Common myeloid progenitor, CD34-positive (primary cell): Measurements from ENCODE around the gene KRT7.

ENCODE experiments used
- CTCF ChIA-PET: fragments of 350-600 bp; sonication (Branson Sonifier 250); formaldehyde crosslinking; loops from one replicate; lab custom pipeline; 2021; ENCODE audit warnings: antibody characterized with exemption; lab: Charles Lee
- POLR2A ChIA-PET: fragments of 350-600 bp; sonication (Branson Sonifier 250); formaldehyde crosslinking; loops from one replicate; lab custom pipeline; 2021; ENCODE audit warnings: antibody characterized with exemption; lab: Charles Lee
- DNase-seq, 3 donors: peaks; one replicate each; pipeline versions ENCODE4 v3.0.0 to v3.0.0-alpha.2; 2013
- H3K27ac ChIP-seq, 2 experiments: 1 replicate in 1 of 2; 2 replicates in 1 of 2; pipeline ENCODE4 v1.7.0; 2013; ENCODE audit warnings: inconsistent platforms in 2 of 2, low read length in 2 of 2, mild to moderate bottlenecking in 2 of 2, low read depth in 1 of 2, moderate library complexity in 1 of 2; ENCODE audit not compliant: severe bottlenecking in 2 of 2, insufficient read depth in 1 of 2, poor library complexity in 1 of 2
- H3K27me3 ChIP-seq, 5 experiments: replicated peaks in 2 of 5; 1 replicate in 3 of 5; 2 replicates in 2 of 5; pipeline versions ENCODE4 v1.6.1 to v1.7.0; 2013; ENCODE audit warnings: low read length in 4 of 5, mild to moderate bottlenecking in 2 of 5, moderate library complexity in 2 of 5, inconsistent platforms in 1 of 5; ENCODE audit not compliant: insufficient read depth in 5 of 5, control insufficient read depth in 4 of 5
- H3K36me3 ChIP-seq, 4 experiments: 1 replicate in 2 of 4; 2 replicates in 2 of 4; pipeline versions ENCODE4 v1.6.1 to v1.7.0; 2013; ENCODE audit warnings: low read length in 3 of 4, control low read depth in 1 of 4, mild to moderate bottlenecking in 1 of 4; ENCODE audit not compliant: control insufficient read depth in 4 of 4, insufficient read depth in 4 of 4
- H3K4me1 ChIP-seq, 4 experiments: 1 replicate in 3 of 4; 2 replicates in 1 of 4; pipeline versions ENCODE4 v1.6.1 to v1.7.1; 2013; ENCODE audit warnings: low read length in 3 of 4, mild to moderate bottlenecking in 3 of 4, control low read depth in 1 of 4, inconsistent platforms in 1 of 4, moderate library complexity in 1 of 4; ENCODE audit not compliant: control insufficient read depth in 4 of 4, insufficient read depth in 4 of 4; ENCODE audit errors: control extremely low read depth in 1 of 4
- H3K4me3 ChIP-seq, 7 experiments: 1 replicate in 4 of 7; 2 replicates in 3 of 7; pipeline versions ENCODE4 v1.5.1 to v1.7.0; 2013; ENCODE audit warnings: mild to moderate bottlenecking in 7 of 7, low read length in 6 of 7, moderate library complexity in 6 of 7, inconsistent platforms in 2 of 7, low read depth in 2 of 7, control low read depth in 1 of 7; ENCODE audit not compliant: insufficient read depth in 4 of 7, control insufficient read depth in 1 of 7; ENCODE audit errors: extremely low read depth in 1 of 7
- H3K9me3 ChIP-seq, 5 experiments: 1 replicate in 4 of 5; 2 replicates in 1 of 5; pipeline versions ENCODE4 v1.6.1 to v1.7.1; 2013; ENCODE audit warnings: low read length in 4 of 5, mild to moderate bottlenecking in 2 of 5, inconsistent platforms in 1 of 5, low read depth in 1 of 5, moderate library complexity in 1 of 5; ENCODE audit not compliant: control insufficient read depth in 4 of 5, insufficient read depth in 2 of 5; ENCODE audit errors: control extremely low read depth in 1 of 5
- WGBS: methylation state at CpG from one replicate; pipeline ENCODE4 v1.1.5; 2013; ENCODE audit not compliant: insufficient coverage; 5-methylcytosine and 5-hydroxymethylcytosine counted together

KRT7 gene

GRCh38 chr12:52278575-52279421, 45.8 kb downstream of the KRT7 start:
- peak overlapping the region in 1 of 7 experiments; percentile 47 for H3K4me3 ChIP-seq
- 11% methylated on average over 21 of the region's 32 CpGs for WGBS
- H3K4me1 ChIP-seq = peaks cover 0 to 7% (median 0%) of the 10 kb centered on the region in 4 experiments
- DNase-seq = peak; percentile 45 to 69 (median 61)
- ChIA-PET POLR2A (no interaction called here), CTCF (interaction anchor here (0.6 to 9.0 kb wide), 40 partner anchors 8 to 722 kb away, joined by 3 to 133 read pairs (median 5); partner anchors contain the start of gene KRT7)
- no peaks in the 10 kb centered on the region for H3K9me3 ChIP-seq
- H3K27me3 ChIP-seq = peaks cover 0 to 20% (median 10%) of the 10 kb centered on the region in 5 experiments
- no peaks in the 10 kb centered on the region for H3K36me3 ChIP-seq
- H3K27ac ChIP-seq = no peak overlapping the region

GRCh38 chr12:52279422-52280318, 46.6 kb downstream of the KRT7 start:
- CTCF ChIA-PET = interaction anchor here (0.6 to 9.0 kb wide), 34 partner anchors 7 to 721 kb away, joined by 3 to 133 read pairs (median 5); partner anchors contain the start of gene KRT7
- peaks cover 0 to 20% (median 10%) of the 10 kb centered on the region in 5 experiments for H3K27me3 ChIP-seq
- DNase-seq = no peak
- 82% methylated on average over 6 of the region's 14 CpGs for WGBS
- no peak overlapping the region for H3K27ac ChIP-seq
- no peak overlapping the region for H3K4me3 ChIP-seq
- H3K4me1 ChIP-seq = peaks cover 0 to 7% (median 0%) of the 10 kb centered on the region in 4 experiments
- H3K9me3 ChIP-seq = no peaks in the 10 kb centered on the region
- POLR2A ChIA-PET = no interaction called here
- no peaks in the 10 kb centered on the region for H3K36me3 ChIP-seq

- no peak for DNase-seq
- no peak overlapping the region for H3K4me3 ChIP-seq
- H3K36me3 ChIP-seq = no peaks in the 10 kb centered on the region
- CTCF ChIA-PET = interaction anchor here (1.0 to 9.0 kb wide), 16 partner anchors 10 to 120 kb away, joined by 3 to 133 read pairs (median 12); no protein-coding TSS in a partner anchor
- H3K4me1 ChIP-seq = peaks cover 0 to 7% (median 0%) of the 10 kb centered on the region in 4 experiments
- WGBS = 100% methylated on average over 2 of the region's 3 CpGs
- POLR2A ChIA-PET = no interaction called here
- no peak overlapping the region for H3K27ac ChIP-seq
- no peaks in the 10 kb centered on the region for H3K9me3 ChIP-seq
- peaks cover 0 to 20% (median 10%) of the 10 kb centered on the region in 5 experiments for H3K27me3 ChIP-seq
Measured at GRCh38 chr12:52280319-52280795, 47.3 kb downstream of the KRT7 start.

- Histone ChIP-seq H3K36me3 (no peaks in the 10 kb centered on the region), H3K9me3 (no peaks in the 10 kb centered on the region), H3K27me3 (peaks cover 0 to 16% (median 10%) of the 10 kb centered on the region in 5 experiments), H3K27ac (no peak overlapping the region), H3K4me3 (no peak overlapping the region), H3K4me1 (peaks cover 0 to 7% (median 0%) of the 10 kb centered on the region in 4 experiments)
- ChIA-PET CTCF (interaction anchor here (1.5 to 9.0 kb wide), 8 partner anchors 13 to 67 kb away, joined by 3 to 133 read pairs (median 30); no protein-coding TSS in a partner anchor), POLR2A (interaction anchor here (0.6 kb wide), 1 partner anchor 1146 kb away, joined by 4 read pairs; no protein-coding TSS in a partner anchor)
- WGBS = 93% methylated on average over 3 of the region's 4 CpGs
- DNase-seq = no peak
Measured at GRCh38 chr12:52280796-52281560, 47.9 kb downstream of the KRT7 start.

GRCh38 chr12:52284562-52285171, 51.6 kb downstream of the KRT7 start:
- Histone ChIP-seq H3K27ac (no peak overlapping the region), H3K4me1 (peaks cover 0 to 14% (median 11%) of the 10 kb centered on the region in 4 experiments), H3K9me3 (no peaks in the 10 kb centered on the region), H3K36me3 (no peaks in the 10 kb centered on the region), H3K4me3 (no peak overlapping the region), H3K27me3 (peaks cover 0 to 4% (median 1%) of the 10 kb centered on the region in 5 experiments)
- ChIA-PET CTCF (interaction anchor here (0.6 to 5.0 kb wide), 13 partner anchors 9 to 613 kb away, joined by 3 to 45 read pairs (median 3); partner anchors contain the start of gene KRT86), POLR2A (no interaction called here)
- no peak for DNase-seq
- WGBS = no CpG with 5 or more reads among the region's 4 CpGs
